Pancreas (tissue), 10 donors: Measurements from ENCODE around the gene ZNF440. TPM values are rescaled to one million over a fixed set of nuclear protein-coding genes. Genes with fewer than 3 reads are reported as not detected.
"Not testable (repeated sequence)": the region's sequence is repeated elsewhere in the genome, so short reads cannot be mapped to it uniquely, and the experiment has no call there.

Experiments
- ATAC-seq, 4 donors: fragments of 200-7000 bp; cut with Tn5 transposase; one replicate each; pipeline versions ENCODE4 v1.8.0 to v1.9.1; 2020; ENCODE audit warnings: mild to moderate bottlenecking in 4 of 4, moderate library complexity in 4 of 4
- DNase-seq, 6 donors: peaks; one replicate each; pipeline ENCODE4 v3.0.0-alpha.2; 2020
- FAIRE-seq: peaks from 2 replicates; lab custom pipeline; 2012; peaks lifted over from hg19 to GRCh38; lab: Jason Lieb, UNC
- H3K27ac ChIP-seq, 4 donors: fragments of 200-600 bp; sonication (generic); 1 replicate in 3 of 4; 2 replicates in 1 of 4; pipeline versions ENCODE4 v1.5.0 to v1.8.0; 2020
- H3K27me3 ChIP-seq, 4 donors: fragments of 200-600 bp; one replicate each; pipeline ENCODE4 v1.8.0; 2021
- H3K36me3 ChIP-seq, 3 donors: fragments of 200-600 bp; sonication (generic) in 1 of 3; one replicate each; pipeline versions ENCODE4 v1.5.0 to v1.8.0; 2020 to 2021
- H3K4me1 ChIP-seq, 3 donors: fragments of 200-600 bp; one replicate each; pipeline ENCODE4 v1.8.0; 2021
- H3K4me3 ChIP-seq, 4 donors: fragments of 200-600 bp; sonication (generic) in 2 of 4; one replicate each; pipeline versions ENCODE4 v1.5.0 to v1.8.0; 2020 to 2021
- H3K9me3 ChIP-seq, 4 donors: fragments of 200-600 bp; one replicate each; pipeline ENCODE4 v1.8.0; 2021
- WGBS, 2 donors: extraction: QIAGEN DNeasy Blood & Tissue Kit; methylation state at CpG; one replicate each; pipeline ENCODE4 v1.1.7; 2013; 5-methylcytosine and 5-hydroxymethylcytosine counted together
- intact Hi-C, 3 donors: fragments of 100-400 bp; cut with DNase I; formaldehyde crosslinking; loops; one replicate each; pipeline versions ENCODE4 v1.11.1 to v1.14.2; 2022
- polyA plus RNA-seq, 2 donors: library from polyadenylated mRNA; stranded (reverse); fragments of 200-250 nt; gene quantifications; one replicate each; pipeline ENCODE4 v1.2.3, GENCODE V29; 2013
- total RNA-seq, 6 donors: library from RNA; stranded (reverse); fragmentation: NEBNext Ultra II Directional in 4 of 6; extraction: Animal tissue kit (Norgen Biotek cat#: 25700) in 4 of 6; gene quantifications; one replicate each; pipeline versions ENCODE4 v1.2.1 to v1.2.4, GENCODE V29; 2021 to 2023
- TF ChIP-seq, protein P1 (sequence below), 4 donors: fragments of 200-600 bp; sonication (generic) in 3 of 4; IDR thresholded peaks; one replicate each; pipeline versions ENCODE4 v1.5.0 to v1.8.0; 2021; ENCODE audit warnings: antibody characterized with exemption in 4 of 4
- donor health status: healthy with polysubstance abuse.
- donor health status: DM: no; HTN: no; CAD: no; lungs with moderate emphysema.
- donor health status: DM: no; HTN: no; CAD: no.
- donor health status: control.
- donor health status: control.
- donor health status: Bipolar disorder and iron deficiency.
- donor health status: DM: yes; HTN: yes; CAD: no.
- donor health status: DM: no; HTN: no; CAD: no.
- donor health status: DM: no; HTN: no; CAD: no.
- donor health status: DM: yes; HTN: yes; CAD: no.

ZNF440 gene
- total and polyA plus RNA-seq, 8 donors: 4.1 to 8.7 (median 6.3) TPM

DNA sequence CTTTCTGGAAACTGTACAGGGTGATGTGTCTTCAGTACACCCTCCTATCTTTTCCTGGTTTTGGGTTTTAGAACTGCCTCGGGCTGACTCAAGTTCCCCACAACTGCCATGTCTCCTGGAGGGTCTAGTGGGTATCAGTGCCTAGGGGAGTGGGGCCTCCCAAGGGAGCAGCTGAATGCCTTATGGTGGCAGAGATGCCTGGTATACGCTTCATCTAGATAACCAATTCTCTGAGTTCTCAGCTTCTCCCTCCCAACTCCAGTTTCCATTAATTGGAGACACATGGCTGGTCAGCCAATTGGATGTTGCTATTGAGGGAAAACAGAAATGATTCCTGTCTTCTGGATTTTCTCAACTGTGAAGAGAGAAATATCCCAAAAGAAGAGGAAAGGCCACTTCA, 47.2 kb downstream of the ZNF440 start:
- no peak overlapping the region for H3K4me3 ChIP-seq
- peaks cover 0 to under 1% (median 0%) of the 10 kb centered on the region in 3 donors for H3K36me3 ChIP-seq
- intact Hi-C loops: no loop called here
- no peak for FAIRE-seq
- no peaks in the 10 kb centered on the region for H3K27me3 ChIP-seq
- WGBS, 2 donors: 92 to 94% methylated on average over 2 of the region's 2 CpGs
- DNase-seq: no peak
- H3K27ac ChIP-seq: no peak overlapping the region
- no peaks in the 10 kb centered on the region for H3K4me1 ChIP-seq
- no peaks in the 10 kb centered on the region for H3K9me3 ChIP-seq
- ATAC-seq: no peak
- TF ChIP-seq, protein P1, sequence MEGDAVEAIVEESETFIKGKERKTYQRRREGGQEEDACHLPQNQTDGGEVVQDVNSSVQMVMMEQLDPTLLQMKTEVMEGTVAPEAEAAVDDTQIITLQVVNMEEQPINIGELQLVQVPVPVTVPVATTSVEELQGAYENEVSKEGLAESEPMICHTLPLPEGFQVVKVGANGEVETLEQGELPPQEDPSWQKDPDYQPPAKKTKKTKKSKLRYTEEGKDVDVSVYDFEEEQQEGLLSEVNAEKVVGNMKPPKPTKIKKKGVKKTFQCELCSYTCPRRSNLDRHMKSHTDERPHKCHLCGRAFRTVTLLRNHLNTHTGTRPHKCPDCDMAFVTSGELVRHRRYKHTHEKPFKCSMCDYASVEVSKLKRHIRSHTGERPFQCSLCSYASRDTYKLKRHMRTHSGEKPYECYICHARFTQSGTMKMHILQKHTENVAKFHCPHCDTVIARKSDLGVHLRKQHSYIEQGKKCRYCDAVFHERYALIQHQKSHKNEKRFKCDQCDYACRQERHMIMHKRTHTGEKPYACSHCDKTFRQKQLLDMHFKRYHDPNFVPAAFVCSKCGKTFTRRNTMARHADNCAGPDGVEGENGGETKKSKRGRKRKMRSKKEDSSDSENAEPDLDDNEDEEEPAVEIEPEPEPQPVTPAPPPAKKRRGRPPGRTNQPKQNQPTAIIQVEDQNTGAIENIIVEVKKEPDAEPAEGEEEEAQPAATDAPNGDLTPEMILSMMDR (IDR thresholded peaks at IDR 0.05): no peak

DNA sequence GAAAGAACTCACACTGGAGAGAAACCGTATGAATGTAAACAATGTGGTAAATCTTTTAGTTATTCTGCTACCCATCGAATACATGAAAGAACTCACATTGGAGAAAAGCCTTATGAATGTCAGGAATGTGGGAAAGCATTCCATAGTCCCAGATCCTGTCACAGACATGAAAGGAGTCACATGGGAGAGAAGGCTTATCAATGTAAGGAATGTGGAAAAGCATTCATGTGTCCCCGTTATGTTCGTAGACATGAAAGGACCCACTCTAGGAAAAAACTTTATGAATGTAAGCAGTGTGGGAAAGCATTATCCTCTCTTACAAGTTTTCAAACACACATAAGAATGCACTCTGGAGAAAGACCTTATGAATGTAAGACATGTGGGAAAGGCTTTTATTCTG, 53.7 kb downstream of the ZNF440 start:
- H3K36me3 ChIP-seq: peaks cover 13 to 25% (median 13%) of the 10 kb centered on the region in 3 donors
- 94 to 96% methylated on average over 4 of the region's 4 CpGs for WGBS, 2 donors
- not testable (repeated sequence) for H3K9me3 ChIP-seq

DNA sequence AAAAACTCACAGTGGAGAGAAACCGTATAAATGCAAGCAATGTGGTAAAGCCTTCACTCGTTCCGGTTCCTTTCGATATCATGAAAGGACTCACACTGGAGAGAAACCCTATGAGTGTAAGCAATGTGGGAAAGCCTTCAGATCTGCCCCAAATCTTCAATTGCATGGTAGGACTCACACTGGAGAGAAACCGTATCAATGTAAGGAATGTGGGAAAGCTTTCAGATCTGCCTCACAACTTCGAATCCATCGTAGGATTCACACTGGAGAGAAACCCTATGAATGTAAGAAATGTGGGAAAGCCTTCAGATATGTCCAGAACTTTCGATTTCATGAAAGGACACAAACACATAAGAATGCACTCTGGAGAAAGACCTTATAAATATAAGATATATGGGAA, 54.1 kb downstream of the ZNF440 start:
- DNase-seq (no peak), ATAC-seq (no peak), FAIRE-seq (no peak)
- Histone ChIP-seq H3K27ac (no peak overlapping the region), H3K4me3 (no peak overlapping the region), H3K27me3 (no peaks in the 10 kb centered on the region), H3K4me1 (no peaks in the 10 kb centered on the region), H3K9me3 (peaks cover 0 to 5% (median 0%) of the 10 kb centered on the region in 4 donors), H3K36me3 (peaks cover 13 to 25% (median 13%) of the 10 kb centered on the region in 3 donors)
- WGBS, 2 donors: 96 to 97% methylated on average over 8 of the region's 8 CpGs
- intact Hi-C loops: no loop called here
- TF ChIP-seq, protein P1 (IDR thresholded peaks at IDR 0.05): no peak

More for the DNA sequence above, 53.7 kb downstream of the ZNF440 start:
- intact Hi-C loops, H3K4me3 ChIP-seq, H3K27ac ChIP-seq, DNase-seq, ATAC-seq, H3K27me3 ChIP-seq, H3K4me1 ChIP-seq, FAIRE-seq: not testable (repeated sequence)

DNA sequence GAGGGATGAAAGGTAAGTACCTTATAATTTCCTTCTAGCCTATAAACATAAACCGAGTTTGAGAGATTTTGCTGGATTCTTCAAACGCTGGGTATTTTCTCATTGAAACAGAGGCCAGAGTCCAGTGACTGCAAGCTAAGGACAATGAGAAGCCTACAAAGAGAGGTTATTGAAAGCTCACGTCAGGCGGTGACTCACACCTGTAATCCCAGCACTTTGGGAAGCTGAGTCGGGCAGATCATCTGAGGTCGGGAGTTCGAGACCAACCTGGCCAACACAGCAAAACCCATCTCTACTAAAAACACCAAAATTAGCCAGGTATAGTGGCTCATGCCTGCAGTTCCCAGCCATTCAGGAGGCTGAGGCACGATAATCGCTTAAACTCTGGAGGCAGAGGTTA, 58.6 kb downstream of the ZNF440 start:
- Histone ChIP-seq H3K27me3 (no peaks in the 10 kb centered on the region), H3K4me3 (no peak overlapping the region), H3K4me1 (no peaks in the 10 kb centered on the region), H3K36me3 (peaks cover 7 to 12% (median 8%) of the 10 kb centered on the region in 3 donors), H3K27ac (no peak overlapping the region), H3K9me3 (peaks cover 0 to 4% (median 0%) of the 10 kb centered on the region in 4 donors)
- DNase-seq (no peak), FAIRE-seq (no peak), ATAC-seq (no peak)
- WGBS, 2 donors: 88 to 90% methylated on average over 9 of the region's 9 CpGs
- TF ChIP-seq, protein P1 (IDR thresholded peaks at IDR 0.05): no peak
- intact Hi-C loops: loop anchor here in 1 of 3 donors (10.0 kb wide), 2 partner anchors 122 to 262 kb away; no protein-coding TSS in a partner anchor

DNA sequence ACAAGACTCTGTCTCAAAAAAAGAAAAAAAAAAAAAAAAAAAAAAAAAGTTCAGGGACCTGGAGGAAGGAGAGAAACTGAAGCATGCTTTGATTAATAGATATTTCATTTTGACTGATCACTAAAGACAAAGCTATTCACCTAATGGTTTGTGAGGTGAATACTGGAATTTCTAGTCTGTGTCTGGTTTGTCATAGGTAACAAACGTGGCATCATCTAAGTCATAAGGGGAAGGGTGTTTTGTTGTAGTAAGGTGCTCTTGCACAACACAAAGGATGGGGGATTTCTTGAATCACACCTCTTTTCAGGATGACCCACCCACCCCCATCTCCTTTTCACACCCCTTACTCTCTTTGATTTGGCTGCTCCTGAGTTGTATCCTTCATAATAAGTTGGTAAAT, 59.7 kb downstream of the ZNF440 start:
- DNase-seq: no peak
- TF ChIP-seq, protein P1 (IDR thresholded peaks at IDR 0.05): no peak
- WGBS, 2 donors: 85 to 87% methylated on average over 1 of the region's 1 CpG
- Histone ChIP-seq H3K36me3 (peaks cover 0 to under 1% (median 0%) of the 10 kb centered on the region in 3 donors), H3K4me3 (no peak overlapping the region), H3K4me1 (no peaks in the 10 kb centered on the region), H3K27me3 (no peaks in the 10 kb centered on the region), H3K9me3 (no peaks in the 10 kb centered on the region), H3K27ac (no peak overlapping the region)
- no peak for FAIRE-seq
- no peak for ATAC-seq
- intact Hi-C loops: loop anchor here in 1 of 3 donors (10.0 kb wide), 2 partner anchors 121 to 261 kb away; no protein-coding TSS in a partner anchor
